H9 (cell line): ENCODE measurements around the gene SLC9A5. TPM values are rescaled to one million over a fixed set of nuclear protein-coding genes. Genes with fewer than 3 reads are reported as not detected.
A peak's percentile ranks its signal among the peaks of the same experiment; 100 is the strongest.

Source experiments
- DNase-seq: peaks from one replicate; pipeline ENCODE4 v3.0.0-alpha.2; 2017
- H2AFZ ChIP-seq: one replicate; pipeline ENCODE4 v1.6.1; 2013; ENCODE audit warnings: mild to moderate bottlenecking, low read length, control low read depth, moderate library complexity
- H2AK5ac ChIP-seq: 2 replicates; pipeline ENCODE4 v1.6.1; 2013; ENCODE audit warnings: low read length, control low read depth, mixed read lengths; ENCODE audit not compliant: insufficient read length
- H2BK120ac ChIP-seq: one replicate; pipeline ENCODE4 v1.6.1; 2013; ENCODE audit warnings: low read depth, mild to moderate bottlenecking, low read length, control low read depth, inconsistent platforms; ENCODE audit not compliant: poor library complexity, severe bottlenecking
- H2BK12ac ChIP-seq: 2 replicates; pipeline ENCODE4 v1.6.1; 2013; ENCODE audit warnings: low read length, control low read depth, mixed read lengths, low read depth; ENCODE audit not compliant: insufficient read length
- H2BK15ac ChIP-seq: 2 replicates; pipeline ENCODE4 v1.6.1; 2013; ENCODE audit warnings: low read depth, low read length, control low read depth
- H2BK20ac ChIP-seq: one replicate; pipeline ENCODE4 v1.6.1; 2013; ENCODE audit warnings: low read depth, mild to moderate bottlenecking, low read length, control low read depth, inconsistent platforms; ENCODE audit not compliant: poor library complexity, severe bottlenecking
- H2BK5ac ChIP-seq: 2 replicates; pipeline ENCODE4 v1.6.1; 2013; ENCODE audit warnings: low read length, control low read depth, mixed read lengths; ENCODE audit not compliant: insufficient read length
- H3K14ac ChIP-seq: 2 replicates; pipeline ENCODE4 v1.6.1; 2013; ENCODE audit warnings: low read length, control low read depth; ENCODE audit not compliant: insufficient read depth
- H3K18ac ChIP-seq: 2 replicates; pipeline ENCODE4 v1.6.1; 2013; ENCODE audit warnings: low read depth, mild to moderate bottlenecking, mixed read lengths, low read length, control low read depth; ENCODE audit not compliant: insufficient read length
- H3K23ac ChIP-seq: 2 replicates; pipeline ENCODE4 v1.6.1; 2013; ENCODE audit warnings: low read length, control low read depth, mixed read lengths, low read depth; ENCODE audit not compliant: insufficient read length
- H3K23me2 ChIP-seq: 2 replicates; pipeline ENCODE4 v1.6.1; 2013; ENCODE audit warnings: low read depth, mild to moderate bottlenecking, mixed read lengths, low read length, control low read depth; ENCODE audit not compliant: insufficient read length, poor library complexity, severe bottlenecking
- H3K27ac ChIP-seq: 2 replicates; pipeline ENCODE4 v1.5.1; 2013; ENCODE audit warnings: low read length, control low read depth, mixed read lengths, low read depth; ENCODE audit not compliant: insufficient read length
- H3K27me3 ChIP-seq: 2 replicates; pipeline ENCODE4 v1.6.1; 2013; ENCODE audit warnings: low read length, control low read depth, inconsistent platforms; ENCODE audit not compliant: insufficient read depth
- H3K4ac ChIP-seq: 2 replicates; pipeline ENCODE4 v1.6.1; 2013; ENCODE audit warnings: low read depth, mild to moderate bottlenecking, control low read depth, inconsistent platforms, low read length, moderate library complexity
- H3K4me1 ChIP-seq: 2 replicates; pipeline ENCODE4 v1.6.1; 2013; ENCODE audit warnings: low read length, control low read depth, inconsistent platforms; ENCODE audit not compliant: insufficient read depth
- H3K4me2 ChIP-seq: 2 replicates; pipeline ENCODE4 v1.6.1; 2013; ENCODE audit warnings: low read length, control low read depth, mixed read lengths; ENCODE audit not compliant: insufficient read length, insufficient read depth
- H3K56ac ChIP-seq: 2 replicates; pipeline ENCODE4 v1.6.1; 2013; ENCODE audit warnings: low read depth, mild to moderate bottlenecking, mixed read lengths, low read length, control low read depth; ENCODE audit not compliant: insufficient read length
- H3K79me1 ChIP-seq: 2 replicates; pipeline ENCODE4 v1.6.1; 2013; ENCODE audit warnings: low read depth, mild to moderate bottlenecking, moderate library complexity, low read length, control low read depth, inconsistent platforms; ENCODE audit not compliant: insufficient read depth, poor library complexity, severe bottlenecking
- H3K79me2 ChIP-seq: 2 replicates; pipeline ENCODE4 v1.6.1; 2013; ENCODE audit warnings: low read length, control low read depth, inconsistent platforms; ENCODE audit not compliant: insufficient read depth
- H3K9ac ChIP-seq: 2 replicates; pipeline ENCODE4 v1.6.1; 2013; ENCODE audit warnings: low read length, control low read depth, mixed read lengths; ENCODE audit not compliant: insufficient read length; ENCODE audit errors: extremely low read depth
- H3K9me3 ChIP-seq: one replicate; pipeline ENCODE4 v1.6.1; 2013; ENCODE audit warnings: low read depth, low read length, inconsistent platforms; ENCODE audit not compliant: control insufficient read depth
- H3T11ph ChIP-seq: one replicate; pipeline ENCODE4 v1.6.1; 2013; ENCODE audit warnings: mild to moderate bottlenecking, low read length, control low read depth, inconsistent platforms
- H4K20me1 ChIP-seq: one replicate; pipeline ENCODE4 v1.6.1; 2013; ENCODE audit not compliant: control insufficient read depth, insufficient read length, insufficient read depth
- H4K5ac ChIP-seq: 2 replicates; pipeline ENCODE4 v1.6.1; 2013; ENCODE audit warnings: low read depth, mild to moderate bottlenecking, mixed read lengths, low read length, control low read depth; ENCODE audit not compliant: insufficient read length
- H4K8ac ChIP-seq: replicated peaks from 2 replicates; pipeline ENCODE4 v1.6.1; 2013; ENCODE audit warnings: low read length, control low read depth, mixed read lengths, low read depth; ENCODE audit not compliant: insufficient read length
- H4K91ac ChIP-seq: 2 replicates; pipeline ENCODE4 v1.6.1; 2013; ENCODE audit warnings: low read depth, mild to moderate bottlenecking, moderate library complexity, mixed read lengths, low read length, control low read depth; ENCODE audit not compliant: insufficient read length
- H3K27ac Mint-ChIP-seq, 3 experiments: 2 replicates in 2 of 3; 3 replicates in 1 of 3; pipeline ENCODE4 v1.8.0; 2020 to 2021; ENCODE audit warnings: mixed read lengths in 3 of 3, mild to moderate bottlenecking in 1 of 3, moderate library complexity in 1 of 3
- H3K27me3 Mint-ChIP-seq: 2 replicates; pipeline ENCODE4 v1.8.0; 2021; ENCODE audit warnings: low read depth, mild to moderate bottlenecking, moderate library complexity, mixed read lengths
- H3K36me3 Mint-ChIP-seq, 3 experiments: 2 replicates in 2 of 3; 3 replicates in 1 of 3; pipeline ENCODE4 v1.8.0; 2020 to 2021; ENCODE audit warnings: low read depth in 3 of 3, mixed read lengths in 3 of 3; ENCODE audit not compliant: insufficient read depth in 1 of 3
- H3K4me1 Mint-ChIP-seq, 2 experiments: 2 replicates each; pipeline ENCODE4 v1.8.0; 2020; ENCODE audit warnings: mixed read lengths in 2 of 2
- H3K4me3 Mint-ChIP-seq, 2 experiments: 2 replicates in 1 of 2; 3 replicates in 1 of 2; pipeline ENCODE4 v1.8.0; 2020 to 2021; ENCODE audit warnings: mild to moderate bottlenecking in 2 of 2, mixed read lengths in 2 of 2, moderate library complexity in 1 of 2
- H3K9me3 Mint-ChIP-seq, 2 experiments: 2 replicates in 1 of 2; 3 replicates in 1 of 2; pipeline ENCODE4 v1.8.0; 2020; ENCODE audit warnings: mild to moderate bottlenecking in 2 of 2, mixed read lengths in 2 of 2, moderate library complexity in 1 of 2
- CTCF ChIP-seq: fragments of 200-600 bp; sonication (generic); conservative IDR thresholded peaks from 3 replicates; pipeline ENCODE4 v1.8.0; 2021; ENCODE audit warnings: antibody characterized with exemption, mild to moderate bottlenecking
- WGBS: extraction: QIAGEN DNeasy Blood & Tissue Kit; methylation state at CpG from one replicate; pipeline ENCODE4 v1.1.7; 2013; ENCODE audit warnings: missing lambda C conversion rate, low lambda C conversion rate, mixed read lengths; ENCODE audit not compliant: insufficient read length; ENCODE audit errors: extremely low coverage; 5-methylcytosine and 5-hydroxymethylcytosine counted together
- total RNA-seq: library from RNA; stranded (reverse); gene quantifications from 2 replicates; pipeline ENCODE4 v1.2.1, GENCODE V29; 2021

SLC9A5 gene
- total RNA-seq, 1 experiment from 2014 or later: 9.1 TPM

GRCh38 chr16:67249178-67250044 is 632 bp downstream of the SLC9A5 start:
- H3K4me1 ChIP-seq: peaks cover 4% of the 10 kb centered on the region; the same call in 1 of the 2 replicates
- H3K27me3 ChIP-seq: no peaks in the 10 kb centered on the region; the same call in 1 of the 2 replicates
- 0 out of 3 replicates have a peak, but pooled peaks have one; percentile 4 for TF ChIP-seq CTCF
- H3K9me3 ChIP-seq: no peaks in the 10 kb centered on the region
- H3K4me1 Mint-ChIP-seq: peaks cover 32 to 34% of the 10 kb centered on the region in 2 experiments
- H4K20me1 ChIP-seq: no peaks in the 10 kb centered on the region
- H2BK120ac ChIP-seq: no peak overlapping the region
- no peak overlapping the region for H4K5ac ChIP-seq
- H3K4me3 Mint-ChIP-seq: peak overlapping the region; percentile 75 to 83
- peaks cover 0 to 2% (median 0%) of the 10 kb centered on the region in 3 experiments; a peak in 2 of 7 replicates for H3K36me3 Mint-ChIP-seq
- WGBS: no CpG with 5 or more reads among the region's 22 CpGs
- H3K79me2 ChIP-seq: no peaks in the 10 kb centered on the region
- peaks cover 24% of the 10 kb centered on the region for H3K27me3 Mint-ChIP-seq
- no peak overlapping the region for H3K18ac ChIP-seq
- H4K91ac ChIP-seq: no peak overlapping the region
- no peak overlapping the region for H2AK5ac ChIP-seq
- no peaks in the 10 kb centered on the region for H3K9me3 Mint-ChIP-seq
- H3K56ac ChIP-seq: no peak overlapping the region
- H2BK15ac ChIP-seq: no peak overlapping the region
- no peak overlapping the region for H3K4ac ChIP-seq
- H2BK20ac ChIP-seq: no peak overlapping the region
- H2BK12ac ChIP-seq: no peak overlapping the region
- no peak overlapping the region for H3K9ac ChIP-seq
- H2BK5ac ChIP-seq: no peak overlapping the region
- no peaks in the 10 kb centered on the region for H3K79me1 ChIP-seq
- no peak overlapping the region for H3K27ac ChIP-seq
- H2AFZ ChIP-seq: no peak overlapping the region
- H4K8ac ChIP-seq: no peak overlapping the region
- peaks cover 31% of the 10 kb centered on the region for H3K23me2 ChIP-seq
- H3K27ac Mint-ChIP-seq: peak overlapping the region in 1 of 3 experiments; percentile 7; a peak in 1 of 7 replicates
- H3K14ac ChIP-seq: no peak overlapping the region
- H3T11ph ChIP-seq: no peak overlapping the region
- no peak overlapping the region for H3K23ac ChIP-seq
- no peak for DNase-seq
- H3K4me2 ChIP-seq: peak overlapping the region; percentile 65
